Esophagus (tissue), 2 donors: ENCODE data around the gene PIAS4. TPM values are rescaled to one million over a fixed set of nuclear protein-coding genes. Genes with fewer than 3 reads are reported as not detected.

Experiments used
- H3K27ac ChIP-seq, 2 donors: one replicate each; pipeline ENCODE4 v1.5.1; 2013; ENCODE audit warnings: low read depth in 2 of 2, mild to moderate bottlenecking in 2 of 2, inconsistent platforms in 1 of 2, low read length in 1 of 2, moderate library complexity in 1 of 2
- H3K27me3 ChIP-seq, 2 donors: one replicate each; pipeline ENCODE4 v1.6.1; 2013; ENCODE audit warnings: low read length in 2 of 2, control low read depth in 1 of 2, mild to moderate bottlenecking in 1 of 2; ENCODE audit not compliant: insufficient read depth in 2 of 2, control insufficient read depth in 1 of 2
- H3K36me3 ChIP-seq, 2 donors: one replicate each; pipeline ENCODE4 v1.6.1; 2013; ENCODE audit warnings: low read length in 1 of 2; ENCODE audit not compliant: control insufficient read depth in 2 of 2, insufficient read depth in 2 of 2
- H3K4me1 ChIP-seq, 2 donors: one replicate each; pipeline ENCODE4 v1.6.1; 2013; ENCODE audit warnings: low read length in 1 of 2; ENCODE audit not compliant: control insufficient read depth in 2 of 2, insufficient read depth in 2 of 2
- H3K4me3 ChIP-seq, 2 donors: one replicate each; pipeline ENCODE4 v1.5.1; 2013; ENCODE audit warnings: low read length in 2 of 2, mild to moderate bottlenecking in 2 of 2, low read depth in 1 of 2, moderate library complexity in 1 of 2
- H3K9me3 ChIP-seq, 2 donors: one replicate each; pipeline ENCODE4 v1.6.1; 2013; ENCODE audit warnings: mild to moderate bottlenecking in 2 of 2, low read depth in 1 of 2, low read length in 1 of 2, moderate library complexity in 1 of 2; ENCODE audit not compliant: control insufficient read depth in 2 of 2, insufficient read depth in 1 of 2
- WGBS, 2 donors: extraction: QIAGEN DNeasy Blood & Tissue Kit; methylation state at CpG; one replicate each; pipeline ENCODE4 v1.1.7; 2013; 5-methylcytosine and 5-hydroxymethylcytosine counted together
- polyA plus RNA-seq, 2 donors: library from polyadenylated mRNA; stranded (reverse); fragments of 200-250 nt; gene quantifications; one replicate each; pipeline ENCODE4 v1.2.3, GENCODE V29; 2013
- donor health status: healthy with polysubstance abuse.
- donor health status: Bipolar disorder and iron deficiency.

PIAS4 gene
- polyA plus RNA-seq, 2 donors: 9.6 to 10.9 TPM

DNA sequence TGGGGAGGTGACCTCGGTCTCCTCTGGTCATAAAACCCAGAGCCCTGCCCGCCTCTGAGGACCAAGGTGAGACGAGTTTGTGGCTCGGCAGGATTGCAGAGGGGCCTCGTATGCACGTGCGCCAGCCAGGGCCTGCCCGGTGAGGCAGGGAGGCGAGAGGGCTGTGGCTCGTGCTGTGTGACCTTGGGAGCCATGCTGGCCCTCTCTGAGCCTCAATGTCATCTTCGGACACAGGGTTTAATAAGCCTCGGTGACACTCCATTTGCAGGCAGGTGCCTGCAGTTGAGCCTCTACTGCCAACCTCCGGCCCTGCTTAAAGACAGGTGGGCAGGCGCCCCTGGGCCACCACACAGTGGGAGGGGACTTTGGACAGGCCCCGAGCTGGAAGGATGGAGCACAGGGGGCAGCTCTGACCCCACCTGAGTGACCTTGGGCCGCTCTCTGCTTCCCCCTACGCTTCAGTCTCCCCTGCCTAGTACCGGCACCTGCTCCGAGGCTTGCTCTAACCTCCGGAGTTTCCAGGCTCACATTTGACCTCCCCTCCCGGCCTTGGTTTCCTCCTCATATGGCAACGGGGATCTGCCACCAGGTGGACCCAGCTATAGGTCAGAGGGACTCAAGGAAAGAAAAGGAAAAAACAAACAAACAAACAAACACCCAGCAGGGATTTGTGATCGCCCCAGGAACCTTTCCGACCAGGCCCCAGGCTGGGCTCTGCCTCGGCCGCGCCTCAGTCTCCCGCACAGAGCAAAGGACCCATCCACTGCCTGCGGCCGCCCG lies 56.0 kb downstream of the PIAS4 start:
- Histone ChIP-seq H3K27ac (peak overlapping the region; percentile 94 to 99), H3K36me3 (peaks cover 0 to 12% of the 10 kb centered on the region in 2 donors), H3K4me3 (peak overlapping the region; percentile 81 to 83), H3K27me3 (no peaks in the 10 kb centered on the region), H3K9me3 (no peaks in the 10 kb centered on the region), H3K4me1 (peaks cover 8 to 33% of the 10 kb centered on the region in 2 donors)
- WGBS, 2 donors: 23 to 25% methylated on average over 31 of the region's 31 CpGs

DNA sequence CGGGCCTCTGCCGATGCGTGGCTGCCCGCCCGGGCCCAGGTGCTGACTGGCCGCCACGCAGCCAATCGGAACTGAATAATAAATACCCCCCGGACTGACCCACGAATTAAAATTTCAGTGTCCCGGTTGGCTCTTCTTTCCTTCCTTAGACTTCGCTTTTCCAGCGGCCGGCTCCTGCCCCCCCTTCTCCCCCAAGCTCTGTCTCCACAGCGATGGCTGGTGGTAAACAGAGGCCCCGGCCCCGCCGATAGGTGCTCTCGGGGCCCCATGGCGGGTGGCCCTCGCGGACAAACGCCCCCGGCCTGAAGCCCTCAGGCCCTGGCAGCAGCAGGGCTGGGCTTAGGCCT lies 56.6 kb downstream of the PIAS4 start:
- 2 to 4% methylated on average over 24 of the region's 24 CpGs for WGBS, 2 donors
- Histone ChIP-seq H3K36me3 (peaks cover 0 to 12% of the 10 kb centered on the region in 2 donors), H3K27me3 (no peaks in the 10 kb centered on the region), H3K4me1 (peaks cover 4 to 32% of the 10 kb centered on the region in 2 donors), H3K4me3 (peak overlapping the region; percentile 81 to 83), H3K9me3 (no peaks in the 10 kb centered on the region), H3K27ac (peak overlapping the region; percentile 94 to 99)

DNA sequence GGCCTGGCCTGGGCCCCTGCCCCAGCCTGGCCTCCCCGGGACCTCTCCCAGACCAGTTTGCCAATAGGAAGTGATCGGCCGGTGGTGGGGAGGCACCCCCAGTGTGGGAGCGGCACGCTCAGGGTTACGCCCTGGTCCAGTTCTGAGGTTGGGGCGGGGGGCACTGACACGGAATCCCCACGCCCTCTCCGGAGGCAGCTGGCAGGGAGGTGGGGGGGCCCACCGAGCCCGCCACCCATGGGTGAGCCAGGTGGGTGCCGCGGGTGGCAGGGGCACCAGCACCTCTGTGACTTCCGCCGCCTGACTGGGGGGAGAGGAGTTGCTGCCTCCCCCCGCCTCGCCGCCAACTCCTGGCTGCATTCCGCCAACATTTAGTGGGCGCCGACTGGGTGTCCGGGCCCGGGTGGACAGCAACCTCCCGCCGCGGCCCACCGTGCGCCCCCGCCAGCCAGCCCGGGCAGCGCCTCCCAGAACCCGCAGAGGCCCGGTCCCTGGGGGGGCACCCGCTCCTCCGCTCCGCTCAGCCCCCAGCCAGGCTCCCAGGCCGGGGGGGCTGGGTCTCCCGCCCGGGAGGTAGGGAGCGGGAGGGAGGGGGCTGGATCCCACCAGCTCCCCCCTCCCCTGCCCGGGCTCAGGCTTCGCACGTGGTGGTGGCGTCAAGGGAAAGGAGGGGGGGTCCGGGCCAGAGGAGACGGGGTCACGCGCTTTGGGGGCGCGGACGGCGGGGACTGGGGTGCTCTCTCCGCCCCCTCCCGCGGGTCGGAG lies 57.1 kb downstream of the PIAS4 start:
- H3K4me1 ChIP-seq: peaks cover 4 to 32% of the 10 kb centered on the region in 2 donors
- peak overlapping the region; percentile 94 to 99 for H3K27ac ChIP-seq
- peaks cover 0 to 12% of the 10 kb centered on the region in 2 donors for H3K36me3 ChIP-seq
- H3K9me3 ChIP-seq: no peaks in the 10 kb centered on the region
- WGBS, 2 donors: 1% methylated on average over 49 to 57 of the region's 57 CpGs
- no peaks in the 10 kb centered on the region for H3K27me3 ChIP-seq
- H3K4me3 ChIP-seq: peak overlapping the region; percentile 81 to 83

DNA sequence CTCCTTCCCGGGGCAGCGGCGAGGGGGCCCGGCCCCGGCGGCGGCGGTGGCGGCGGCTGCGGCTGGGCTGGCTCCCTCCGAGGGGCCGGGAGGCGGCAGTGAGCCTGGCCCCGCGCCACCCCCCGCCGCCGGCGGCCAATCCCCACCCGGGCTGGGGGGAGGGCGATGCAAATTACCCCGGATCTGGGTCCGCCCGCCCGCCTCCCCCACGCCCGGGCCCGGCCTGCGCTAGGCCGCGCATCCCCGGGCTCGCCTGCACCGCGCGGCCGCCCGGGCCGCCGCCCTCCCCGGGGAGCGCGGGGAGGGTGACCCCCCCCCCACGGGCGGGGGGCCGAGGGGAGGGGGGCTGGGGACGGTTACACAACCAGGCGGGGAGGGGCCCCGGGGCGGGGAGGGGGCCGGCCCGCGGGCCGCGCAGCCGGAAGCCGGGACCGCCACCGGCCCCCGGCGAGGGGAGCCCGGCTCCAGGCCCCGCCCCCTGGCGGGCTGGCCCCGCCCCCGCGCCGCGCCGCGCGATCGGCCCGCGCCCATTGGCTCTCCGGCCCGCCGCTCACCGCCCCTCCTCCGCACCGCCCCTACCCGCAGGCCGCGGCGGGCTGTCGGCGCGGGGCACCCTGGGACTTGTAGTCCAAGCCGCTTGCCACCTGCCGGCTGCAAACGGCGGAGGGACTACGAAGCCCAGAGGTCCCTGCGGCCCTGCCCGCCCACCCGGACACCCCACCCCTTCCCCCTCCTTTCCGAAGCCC lies 58.1 kb downstream of the PIAS4 start:
- Histone ChIP-seq H3K27ac (peak overlapping the region; percentile 99 to 100), H3K9me3 (no peaks in the 10 kb centered on the region), H3K36me3 (peaks cover 0 to 12% of the 10 kb centered on the region in 2 donors), H3K4me1 (peaks cover 4 to 25% of the 10 kb centered on the region in 2 donors), H3K4me3 (peak overlapping the region; percentile 83 to 98), H3K27me3 (no peaks in the 10 kb centered on the region)
- 1% methylated on average over 17 to 97 of the region's 98 CpGs for WGBS, 2 donors

DNA sequence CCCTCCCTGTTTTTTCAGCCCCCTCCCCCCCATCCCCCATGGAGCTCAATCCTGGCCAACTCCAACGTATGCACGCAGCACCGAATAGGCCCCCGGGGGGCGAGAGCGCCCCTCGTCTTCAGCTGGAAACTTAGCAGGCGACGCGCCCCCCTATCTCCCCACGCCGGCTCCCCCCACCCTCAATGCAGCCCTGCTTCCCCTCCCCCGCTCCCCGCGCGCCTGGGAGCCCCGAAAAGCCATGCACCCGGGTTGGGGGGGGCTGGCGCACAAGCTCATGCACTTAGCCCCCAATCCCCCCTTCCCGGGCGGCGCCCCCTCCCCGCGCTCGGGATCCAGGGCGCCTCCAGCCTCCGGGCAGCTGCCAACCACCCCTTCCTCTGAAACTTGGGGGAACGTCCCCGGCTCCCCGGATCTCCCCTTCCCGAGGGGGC lies 58.7 kb downstream of the PIAS4 start:
- Histone ChIP-seq H3K27ac (peak overlapping the region; percentile 96 to 100), H3K4me3 (peak overlapping the region; percentile 83 to 98)
- WGBS, 2 donors: 1% methylated on average over 19 to 31 of the region's 31 CpGs

DNA sequence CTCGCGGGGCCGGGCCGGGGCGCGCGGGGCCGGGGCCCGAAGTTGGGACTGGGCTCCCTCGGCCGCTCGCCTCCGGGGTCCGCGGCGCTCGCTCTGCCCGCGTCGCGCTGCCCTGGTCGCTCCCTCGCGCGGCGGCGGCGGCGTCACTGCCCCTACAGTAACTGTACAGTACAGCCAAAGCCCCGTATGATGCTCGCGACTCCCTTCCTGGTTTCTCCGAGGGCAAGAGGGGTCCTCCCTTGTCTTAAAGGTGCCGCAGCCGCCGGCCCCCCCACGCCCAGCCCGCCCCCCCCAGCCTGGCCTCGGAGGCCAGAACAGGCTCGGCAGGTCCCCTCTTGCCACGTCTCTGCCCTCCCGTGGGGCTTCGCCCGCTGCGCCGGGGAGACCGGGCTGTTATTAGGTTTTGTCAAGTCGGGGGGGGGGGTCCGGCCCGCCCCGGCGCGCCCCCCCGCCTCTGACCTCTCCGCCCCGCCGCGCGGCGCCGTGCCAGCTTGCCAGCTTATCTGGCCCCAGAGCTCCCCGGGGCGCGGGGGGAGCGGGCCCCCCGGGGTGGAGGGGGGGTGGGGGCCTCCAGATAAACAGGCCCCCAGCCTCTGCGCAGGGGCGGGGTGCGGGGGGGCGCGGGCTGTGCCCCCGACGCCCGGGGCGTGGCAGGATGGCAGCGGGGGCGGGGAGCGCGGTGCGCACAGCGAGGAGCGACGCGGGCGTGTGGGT lies 59.3 kb downstream of the PIAS4 start, which contains the start of gene ZBTB7A:
Gene ZBTB7A, minus strand, starts transcription at position 218 of the 714 bp plus-strand sequence. CDS start 11,667 bp downstream, outside the sequence.
- 1% methylated on average over 54 to 83 of the region's 85 CpGs for WGBS, 2 donors
- no peaks in the 10 kb centered on the region for H3K27me3 ChIP-seq
- H3K4me1 ChIP-seq: peaks cover 1 to 19% of the 10 kb centered on the region in 2 donors
- H3K4me3 ChIP-seq: peak within 1 kb of the TSS; percentile 83 to 98
- peak within 1 kb of the TSS; percentile 96 to 100 for H3K27ac ChIP-seq
- H3K36me3 ChIP-seq: peaks cover 0 to 12% of the 10 kb centered on the region in 2 donors
- no peaks in the 10 kb centered on the region for H3K9me3 ChIP-seq

More for the DNA sequence above, 58.7 kb downstream of the PIAS4 start:
- Histone ChIP-seq H3K27me3 (no peaks in the 10 kb centered on the region), H3K4me1 (peaks cover 4 to 22% of the 10 kb centered on the region in 2 donors), H3K9me3 (no peaks in the 10 kb centered on the region), H3K36me3 (peaks cover 0 to 12% of the 10 kb centered on the region in 2 donors)

DNA sequence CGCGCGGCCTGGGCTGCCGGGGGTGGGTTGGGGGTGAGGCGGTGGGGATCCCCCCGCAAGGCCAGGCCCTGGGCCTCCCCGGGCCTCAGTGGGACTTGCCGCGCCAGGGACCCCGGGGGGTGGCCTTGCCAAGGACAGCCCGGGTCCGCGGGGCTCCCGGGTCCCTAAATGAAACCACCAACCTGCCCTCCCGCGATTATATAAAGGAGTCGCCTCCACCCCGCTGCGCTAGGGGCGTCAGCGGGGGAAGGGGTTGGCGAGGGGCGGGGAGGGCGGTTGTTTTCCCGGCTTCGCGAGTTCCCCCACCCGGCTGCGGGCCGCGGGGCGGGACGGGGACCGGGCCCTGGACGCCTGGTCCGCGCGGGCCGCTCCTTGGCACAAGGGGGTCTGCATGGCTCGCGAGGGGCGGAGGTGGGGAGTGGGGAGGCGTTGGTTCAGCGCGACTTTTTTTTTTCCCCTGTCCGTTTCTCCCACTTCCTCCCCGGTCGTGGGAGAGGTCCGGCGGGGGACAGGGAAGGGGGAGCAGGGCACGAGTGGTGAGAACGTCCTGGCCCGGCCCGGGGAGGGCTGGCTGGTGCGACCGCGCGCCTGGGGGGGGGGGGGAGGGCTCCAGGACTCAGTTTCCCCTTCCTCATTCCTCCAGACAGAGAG lies 60.0 kb downstream of the PIAS4 start:
- Histone ChIP-seq H3K4me3 (peak overlapping the region; percentile 83 to 98), H3K4me1 (peaks cover 0 to 13% of the 10 kb centered on the region in 2 donors), H3K36me3 (peaks cover 0 to 12% of the 10 kb centered on the region in 2 donors), H3K9me3 (no peaks in the 10 kb centered on the region), H3K27me3 (no peaks in the 10 kb centered on the region), H3K27ac (peak overlapping the region; percentile 96 to 100)
- whole genome bisulfite sequencing, 2 donors: 0 to 1% methylated on average over 37 to 58 of the region's 58 CpGs

DNA sequence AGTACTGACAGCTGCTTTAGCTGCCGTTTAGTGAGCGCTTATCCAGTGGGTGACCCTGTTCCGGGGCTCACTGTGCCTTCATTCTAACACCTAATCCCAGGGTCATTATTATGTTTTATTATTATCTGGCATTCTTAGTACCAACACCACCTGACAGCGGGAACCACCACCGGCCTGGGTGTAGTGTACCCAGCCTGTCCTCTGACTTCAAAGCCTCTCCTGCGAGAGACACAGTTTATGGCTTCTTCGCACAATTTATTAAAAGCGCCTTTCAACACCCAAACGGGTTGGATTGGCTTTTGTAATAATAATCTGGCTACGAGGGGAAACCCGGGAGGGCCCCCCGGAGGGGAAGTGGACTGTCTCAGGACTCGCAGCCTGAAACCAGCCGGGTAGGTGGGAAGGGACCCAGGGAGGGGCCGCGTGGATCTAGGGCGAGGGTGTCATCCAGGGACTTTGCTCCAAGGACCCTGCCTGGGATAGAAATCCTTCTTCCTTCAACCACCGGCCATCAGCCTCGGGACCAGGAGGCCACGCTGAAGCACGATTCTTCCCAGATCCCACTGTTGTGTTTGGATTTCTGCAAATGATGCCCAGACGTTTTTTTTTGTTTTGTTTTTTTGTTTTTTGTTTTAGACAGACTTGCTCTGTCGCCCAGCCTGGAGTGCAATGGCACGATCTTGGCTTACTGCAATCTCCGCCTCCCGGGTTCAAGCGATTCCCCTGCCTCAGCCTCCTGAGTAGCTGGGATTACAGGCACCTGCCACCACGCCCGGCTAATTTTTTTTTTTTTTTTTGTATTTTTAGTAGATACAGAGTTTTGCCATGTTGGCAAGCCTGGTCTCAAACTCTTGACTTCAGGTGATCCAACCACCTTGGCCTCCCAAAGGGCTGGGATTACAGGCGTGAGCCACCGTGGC lies 60.8 kb downstream of the PIAS4 start:
- peaks cover 0 to 6% of the 10 kb centered on the region in 2 donors for H3K4me1 ChIP-seq
- no peaks in the 10 kb centered on the region for H3K27me3 ChIP-seq
- H3K4me3 ChIP-seq: peak overlapping the region; percentile 83 to 98
- H3K27ac ChIP-seq: peak overlapping the region; percentile 96 to 100
- H3K36me3 ChIP-seq: peaks cover 0 to 5% of the 10 kb centered on the region in 2 donors
- no peaks in the 10 kb centered on the region for H3K9me3 ChIP-seq
- WGBS, 2 donors: 26 to 28% methylated on average over 29 to 31 of the region's 31 CpGs
